ENCODE results near the gene BMP10.

GRCh38 chr2:68861330-68861729, 9.9 kb downstream of the BMP10 start:
- TF ChIP-seq CTCF (conservative IDR thresholded peaks at IDR 0.05; ENCODE audit: low read depth, low read length) (no peak), EZH2 (IDR thresholded peaks at IDR 0.05; ENCODE audit: borderline replicate concordance, low read depth, low read length, poor library complexity, severe bottlenecking) (no peak)

Measured in A673 (cell line).